GM21529 (cell line): ENCODE data around the gene C1orf216.
"Not testable (repeated sequence)": the region's sequence is repeated elsewhere in the genome, so short reads cannot be mapped to it uniquely, and the experiment has no call there.

ENCODE experiments used
- ATAC-seq: cut with Tn5 transposase; IDR thresholded peaks from one replicate; pipeline ENCODE4 v1.9.1; 2021; ENCODE audit not compliant: unreplicated experiment

Gene C1orf216

DNA sequence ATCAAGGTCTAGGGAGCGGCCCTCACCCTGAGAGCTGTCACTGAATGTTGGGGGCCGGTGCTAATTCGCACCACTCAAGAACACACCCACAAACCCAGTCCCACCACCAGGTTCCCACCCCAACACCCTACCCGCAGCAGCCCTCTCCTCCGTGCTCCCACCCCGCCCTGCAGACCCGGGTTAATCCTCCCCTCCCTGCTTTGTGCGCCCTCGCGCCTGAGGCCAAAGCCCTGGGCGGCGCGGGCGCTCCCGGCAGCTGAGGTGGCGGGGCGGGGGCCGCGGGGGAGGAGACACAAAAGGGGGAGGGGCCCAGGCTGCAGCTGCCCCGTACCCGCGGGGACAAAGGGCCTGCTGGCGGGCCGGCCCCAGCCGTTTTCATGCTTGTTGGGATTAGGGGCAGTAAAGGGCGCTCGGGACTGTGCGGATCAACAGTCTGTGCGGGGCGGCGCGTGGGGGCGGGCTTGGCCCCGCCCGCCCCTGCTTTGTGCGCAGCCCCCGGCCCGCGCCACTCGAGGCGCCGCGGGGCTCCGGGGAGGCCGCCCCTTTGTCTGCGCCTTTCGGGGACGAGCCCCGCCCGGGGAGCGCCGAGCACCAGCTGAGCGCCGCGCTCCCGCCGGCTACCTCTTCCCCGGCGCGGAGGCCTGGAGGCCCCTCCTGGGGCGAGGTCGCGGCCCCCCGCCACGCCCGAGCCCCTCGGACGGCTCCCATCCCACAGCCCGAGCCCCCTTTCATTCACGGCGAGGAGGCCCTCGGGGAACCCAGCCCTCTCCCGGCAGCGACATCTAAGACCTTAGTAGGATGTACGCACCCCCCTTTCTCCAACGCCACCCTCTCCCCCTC lies 10.9 kb downstream of the C1orf216 start:
- ATAC-seq: no peak

DNA sequence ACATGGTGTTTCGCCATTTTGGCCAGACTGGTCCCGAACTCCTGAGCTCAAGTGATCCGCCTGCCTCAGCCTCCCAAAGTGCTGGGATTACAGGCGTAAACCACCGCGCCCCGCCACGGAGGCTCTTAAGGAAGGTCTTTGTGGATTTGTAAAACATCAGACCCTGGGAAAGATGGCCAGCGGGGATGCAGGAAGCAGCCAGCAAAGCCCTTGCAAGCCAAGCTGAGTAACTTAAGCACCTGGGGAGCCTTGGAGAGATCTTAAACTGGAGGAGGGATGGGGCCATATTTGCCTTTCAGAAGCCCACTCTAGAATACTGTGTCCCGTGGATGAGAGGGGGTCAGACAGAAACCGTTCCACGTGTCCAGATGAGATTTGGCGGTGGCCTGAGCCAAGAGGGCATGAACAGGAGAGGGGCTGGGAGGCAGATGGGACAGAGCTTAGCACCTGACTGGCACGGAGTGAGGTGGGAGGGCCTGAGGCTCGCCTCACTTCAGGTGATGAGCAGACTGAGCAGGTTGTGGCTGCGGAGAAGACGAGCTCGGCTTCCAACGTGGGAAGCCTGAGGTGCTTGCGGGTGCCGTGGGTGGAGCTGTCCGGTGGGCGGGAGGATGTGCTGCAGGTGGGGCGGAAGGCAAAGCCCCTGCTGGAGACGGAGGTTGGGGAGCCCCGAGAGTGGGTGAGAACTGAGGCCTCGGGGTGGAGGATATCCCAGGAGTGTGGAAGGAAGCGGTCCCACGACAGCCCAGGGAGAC lies 11.7 kb downstream of the C1orf216 start:
- ATAC-seq: no peak

- no peak for ATAC-seq
These were observed 16.2 kb downstream of the C1orf216 start for GRCh38 chr1:35702508-35702907.

DNA sequence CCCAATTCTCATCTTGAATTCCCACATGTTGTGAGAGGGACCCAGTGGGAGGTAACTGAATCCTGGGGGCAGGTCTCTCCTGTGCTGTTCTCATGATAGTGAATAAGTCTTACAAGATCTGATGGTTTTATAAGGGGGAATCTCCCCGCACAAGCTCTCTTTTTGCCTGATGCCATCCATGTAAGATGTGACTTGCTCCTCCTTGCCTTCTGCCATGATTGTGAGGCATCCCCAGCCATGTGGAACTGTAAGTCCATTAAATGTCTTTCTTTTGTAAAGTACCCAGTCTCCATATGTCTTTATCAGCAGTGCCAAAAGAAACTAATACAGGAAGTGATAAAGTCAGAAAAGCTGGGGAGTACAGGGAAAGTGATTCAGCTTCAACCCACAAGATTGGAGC lies 19.5 kb downstream of the C1orf216 start:
- ATAC-seq: not testable (repeated sequence)

GRCh38 chr1:35692317-35692716 lies 26.4 kb downstream of the C1orf216 start:
- no peak for ATAC-seq

DNA sequence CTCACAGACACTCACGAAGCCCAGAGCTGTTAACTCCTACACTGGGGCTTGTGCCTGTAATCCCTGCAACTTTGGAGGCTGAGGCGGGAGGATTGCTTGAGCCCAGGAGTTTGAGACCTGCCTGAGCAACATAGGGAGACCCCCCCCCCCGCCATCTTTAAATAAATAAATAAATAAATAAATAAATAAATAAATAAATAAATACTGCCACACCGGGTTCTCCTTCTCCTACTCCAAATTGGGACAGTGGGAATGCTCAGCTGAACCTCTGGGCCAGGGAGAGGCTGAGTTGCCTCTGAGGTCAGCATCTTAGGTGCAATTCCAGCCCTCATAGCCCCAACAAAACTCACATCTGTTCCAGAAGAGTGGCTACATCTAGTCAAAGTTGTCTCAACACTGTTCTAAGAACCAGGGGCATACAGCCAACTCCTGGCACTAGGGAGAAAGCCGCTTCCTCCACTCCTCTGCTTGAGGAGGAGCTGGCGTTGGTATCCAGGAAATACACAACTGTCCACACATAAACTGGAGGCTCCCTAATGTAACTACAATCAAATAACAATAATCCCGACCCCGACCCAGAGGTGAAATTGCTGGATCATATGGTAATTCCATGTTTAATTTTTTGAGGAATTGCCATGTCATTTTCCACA lies 27.0 kb downstream of the C1orf216 start:
- no peak for ATAC-seq

GRCh38 chr1:35691080-35691479 lies 27.6 kb downstream of the C1orf216 start:
- no peak for ATAC-seq

GRCh38 chr1:35690103-35690502 lies 28.6 kb downstream of the C1orf216 start:
- ATAC-seq: not testable (repeated sequence)

DNA sequence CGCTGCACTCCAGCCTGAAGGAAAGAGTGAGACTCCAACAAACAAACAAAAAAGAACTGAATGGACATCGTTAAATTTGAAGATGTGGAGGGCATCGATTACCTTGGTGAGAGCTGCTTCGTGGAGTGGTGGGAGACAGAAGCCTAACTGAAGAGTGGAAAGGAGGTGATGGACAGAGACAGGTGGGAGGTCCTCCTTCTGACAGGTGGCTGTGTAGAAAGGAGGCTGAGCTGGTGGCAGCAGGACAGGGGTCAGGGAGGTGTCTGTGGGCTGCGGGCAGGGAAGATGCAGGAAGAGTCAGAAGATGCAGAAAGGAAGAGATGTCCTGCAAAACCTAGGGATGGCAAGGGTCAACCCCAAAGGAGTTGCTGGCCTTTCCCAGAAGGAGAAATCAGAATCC lies 30.5 kb downstream of the C1orf216 start:
- no peak for ATAC-seq

- ATAC-seq: no peak
These were observed 35.7 kb downstream of the C1orf216 start for GRCh38 chr1:35683012-35683411.

GRCh38 chr1:35680271-35680670 lies 38.4 kb downstream of the C1orf216 start:
- no peak for ATAC-seq

DNA sequence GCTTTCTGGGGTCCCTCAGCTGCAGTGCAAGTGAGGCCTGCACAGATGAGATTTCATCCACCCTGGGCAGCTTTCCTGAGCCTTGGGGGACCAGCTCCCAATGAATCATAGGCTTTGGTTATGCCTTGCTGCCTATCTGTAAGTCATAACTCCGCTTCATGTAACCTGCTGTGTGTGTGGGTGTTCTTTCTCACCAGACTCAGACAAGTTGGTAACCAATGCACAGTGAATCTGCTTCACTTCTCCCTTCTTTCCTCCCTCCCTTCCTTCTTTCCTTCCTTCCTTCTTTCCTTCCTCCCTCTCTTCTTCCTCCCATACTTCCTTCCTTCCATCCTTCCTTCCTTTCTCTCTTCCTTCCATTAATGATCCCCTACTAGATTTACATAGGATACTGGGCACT lies 42.9 kb downstream of the C1orf216 start:
- no peak for ATAC-seq

GRCh38 chr1:35674111-35674510 lies 44.6 kb downstream of the C1orf216 start:
- no peak for ATAC-seq

GRCh38 chr1:35672116-35672515 lies 46.6 kb downstream of the C1orf216 start:
- ATAC-seq: no peak

DNA sequence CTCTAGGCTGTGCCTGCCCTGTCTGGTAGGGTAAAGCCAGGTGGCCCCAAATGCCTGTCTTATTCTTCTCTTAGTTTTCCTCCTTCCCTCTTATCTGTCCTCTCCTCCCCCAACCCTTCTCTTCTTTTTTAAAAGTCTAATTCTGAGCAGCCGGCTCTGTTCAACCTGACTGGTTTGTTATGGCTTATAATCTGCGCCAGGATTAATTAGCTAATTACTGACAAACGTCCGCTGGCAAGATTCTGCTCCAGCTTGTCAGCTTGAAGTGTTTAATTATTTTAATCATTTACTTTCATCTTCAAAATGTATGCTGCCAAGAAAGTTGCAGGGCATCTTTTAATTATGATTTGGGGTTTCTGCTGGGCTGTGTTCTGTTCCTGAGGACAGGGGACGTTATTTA lies 50.2 kb downstream of the C1orf216 start:
- no peak for ATAC-seq

- ATAC-seq: no peak
These were observed 51.8 kb downstream of the C1orf216 start for GRCh38 chr1:35666916-35667315.

DNA sequence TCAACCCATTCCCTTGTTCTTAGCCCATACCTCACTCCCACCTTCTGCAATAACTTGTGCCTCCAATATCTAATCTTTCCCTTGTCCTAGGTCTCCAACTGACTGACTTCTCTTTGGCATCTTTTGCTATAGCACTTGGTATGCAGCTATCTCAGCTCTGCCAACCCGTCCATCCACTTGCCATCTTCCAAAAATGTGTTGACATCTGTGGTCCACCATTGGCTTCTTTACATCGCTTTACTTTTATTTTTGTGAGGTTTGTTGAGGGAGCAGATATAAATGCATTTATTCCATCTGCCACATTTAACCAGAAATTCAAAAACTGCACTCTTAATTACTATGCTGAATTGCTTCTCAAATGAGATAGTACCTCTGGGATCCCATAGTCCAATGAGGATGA lies 52.5 kb downstream of the C1orf216 start:
- no peak for ATAC-seq
